Nucleus accumbens (tissue), 56 donors: Measurements from ENCODE around the gene PAIP1.
"Not testable (repeated sequence)": the region's sequence is repeated elsewhere in the genome, so short reads cannot be mapped to it uniquely, and the experiment has no call there.

Experiments used
- DNase-seq, 56 donors: peaks; one replicate each; lab custom pipeline; 2025; lab: John Stamatoyannopoulos, UW

The PAIP1 gene

DNA sequence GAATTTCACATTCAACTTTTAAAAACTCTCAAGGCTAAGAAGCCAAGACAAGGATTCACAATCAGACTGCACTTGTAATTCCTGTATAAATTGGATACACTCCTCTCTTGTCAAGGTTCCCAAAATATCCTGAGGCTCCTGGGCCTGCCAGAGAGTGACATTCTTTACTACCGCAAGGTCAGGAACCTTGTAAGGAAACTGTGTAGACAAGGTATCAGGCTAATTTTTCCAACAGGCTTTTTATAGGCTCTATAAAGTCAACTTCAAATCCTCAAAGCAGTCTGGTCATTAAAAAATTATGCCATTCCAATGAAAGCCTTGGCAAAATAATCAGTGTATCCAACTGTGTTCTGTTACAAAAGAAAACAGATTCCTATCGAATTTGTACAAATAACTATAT is 15.5 kb upstream of the PAIP1 start:
- DNase-seq = no peak

- no peak for DNase-seq
Measured at GRCh38 chr5:43571237-43571636, 14.4 kb upstream of the PAIP1 start.

GRCh38 chr5:43570450-43571158 is 13.7 kb upstream of the PAIP1 start:
- DNase-seq = no peak

- no peak for DNase-seq
Measured at GRCh38 chr5:43569236-43569746, 12.4 kb upstream of the PAIP1 start.

DNA sequence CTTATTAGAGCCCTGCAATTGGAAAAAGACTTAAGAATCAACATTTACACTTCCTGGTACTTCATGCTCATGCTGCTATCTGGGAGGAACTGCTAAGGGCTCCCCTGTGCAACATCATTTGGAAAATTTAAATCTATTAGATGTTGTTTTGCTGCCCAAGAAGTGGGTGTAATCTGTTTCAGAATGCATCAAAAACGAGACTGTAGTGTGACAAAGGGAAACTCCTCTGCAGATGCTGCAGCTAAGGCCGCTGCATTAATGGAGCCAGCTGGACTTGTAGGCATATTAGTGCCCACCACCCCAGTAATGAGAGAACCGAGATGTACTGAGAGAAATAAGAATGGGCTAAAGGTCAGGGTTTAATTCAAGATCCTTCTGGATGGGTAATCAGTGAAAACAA is 11.1 kb upstream of the PAIP1 start:
- DNase-seq = no peak

- no peak for DNase-seq
Measured at GRCh38 chr5:43565043-43565442, 8.2 kb upstream of the PAIP1 start.

- DNase-seq = no peak
Measured at GRCh38 chr5:43564289-43564850, 7.5 kb upstream of the PAIP1 start.

DNA sequence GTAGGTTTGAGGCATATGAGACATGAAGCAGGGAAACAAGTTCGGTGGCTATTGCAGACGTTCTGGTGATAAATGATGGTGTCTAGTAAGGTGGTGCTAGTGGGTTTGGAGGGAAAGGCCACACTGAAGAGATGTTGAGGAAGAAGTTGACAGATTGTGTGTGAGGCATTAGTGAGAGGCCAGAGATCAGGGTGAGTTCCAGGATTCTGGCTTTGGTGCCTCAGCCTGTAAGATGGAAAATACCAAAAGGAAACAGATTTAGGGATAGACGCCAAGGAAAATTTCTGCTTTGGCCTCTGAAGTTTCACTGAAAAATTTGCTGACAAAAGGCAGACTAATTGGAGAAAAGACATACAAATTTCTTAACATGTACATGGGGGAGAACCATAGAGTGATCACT is 6.4 kb upstream of the PAIP1 start:
- no peak for DNase-seq

DNA sequence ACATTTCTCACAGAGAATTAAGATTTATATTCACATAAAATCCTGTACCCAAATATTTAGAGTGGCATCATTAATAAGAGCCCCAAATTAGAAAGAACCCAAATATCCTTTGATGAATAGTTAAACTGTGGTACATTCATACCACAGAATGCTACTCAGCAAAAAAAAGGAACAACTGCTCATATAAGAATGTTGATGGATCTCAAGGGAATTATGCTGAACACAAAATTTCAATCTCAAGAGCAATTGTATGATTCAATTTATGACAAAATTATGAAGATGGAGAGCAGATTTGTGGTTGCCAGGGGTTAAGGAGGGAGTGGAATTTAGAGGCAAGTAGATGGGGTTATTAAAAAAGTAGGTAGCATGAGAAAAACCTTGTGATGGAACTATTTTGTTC is 4.5 kb upstream of the PAIP1 start:
- no peak for DNase-seq

DNA sequence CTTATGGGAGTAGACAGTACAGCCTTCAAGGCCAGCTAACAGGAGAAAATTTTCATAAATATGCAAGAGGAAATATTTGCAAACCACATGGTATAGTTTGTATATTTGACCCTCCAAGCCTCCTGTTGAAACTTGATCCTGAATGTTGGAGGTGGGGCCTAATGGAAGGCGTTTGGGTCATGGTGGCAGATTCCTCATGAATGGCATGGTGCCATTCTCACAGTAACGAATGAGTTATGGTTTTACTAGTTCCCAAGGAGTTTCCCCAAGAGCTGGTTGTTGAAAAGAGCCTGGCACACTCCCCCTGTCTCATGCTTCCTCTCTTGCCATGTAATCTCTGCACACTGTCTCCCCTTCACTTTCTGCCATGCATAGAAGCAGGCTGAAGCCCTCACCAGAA is 3.3 kb upstream of the PAIP1 start:
- DNase-seq = no peak

DNA sequence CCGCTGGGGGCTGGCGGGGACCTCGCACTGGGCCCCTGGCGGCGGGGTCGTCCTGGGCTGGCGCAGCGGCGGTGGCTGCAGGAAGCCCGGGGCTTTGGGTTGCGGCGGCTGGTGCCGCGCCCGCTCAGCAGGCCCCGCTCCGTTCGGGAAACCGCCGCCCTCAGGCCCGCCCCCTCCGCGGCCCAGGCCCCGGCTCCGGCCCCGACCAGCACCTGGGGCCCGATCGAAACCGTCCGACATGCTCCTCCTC is 345 bp downstream of the PAIP1 start:
- not testable (repeated sequence) for DNase-seq

DNA sequence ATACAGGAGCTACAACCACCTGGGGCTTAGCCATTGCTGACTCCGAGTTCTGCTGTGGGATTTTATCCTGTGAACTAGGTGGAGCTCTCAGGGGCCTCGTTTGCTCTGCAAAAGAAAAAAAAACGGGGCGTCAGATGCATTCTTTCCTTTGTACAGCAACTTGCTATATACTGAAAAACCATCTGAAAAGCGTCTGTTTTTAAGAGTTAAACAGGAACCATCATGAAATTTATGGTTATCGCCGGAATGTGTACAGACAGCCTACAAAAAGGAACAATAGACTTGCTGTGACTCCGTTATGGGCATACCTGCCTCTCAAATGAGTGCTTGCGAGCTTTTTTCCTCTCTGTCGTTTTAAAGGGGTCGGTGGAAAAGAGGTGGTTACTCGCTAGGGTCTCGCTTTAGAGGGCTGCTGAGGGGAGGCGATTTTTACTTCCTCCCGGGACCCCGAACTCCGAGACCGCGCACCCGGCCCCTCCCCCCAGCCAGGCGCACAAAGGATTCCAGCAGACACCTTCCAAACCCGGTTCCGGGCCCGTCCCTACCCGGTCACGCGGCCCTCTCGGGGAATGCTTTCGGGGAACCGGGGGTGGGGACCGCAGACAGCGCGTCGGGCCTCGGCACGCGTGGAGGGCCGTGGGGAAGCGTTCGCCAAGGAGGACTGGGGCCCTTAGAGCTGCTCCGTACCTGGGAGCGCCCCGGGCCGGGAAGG is 826 bp downstream of the PAIP1 start:
- DNase-seq = peak in 52 of 56 donors; percentile 2 to 72 (median 46)

GRCh38 chr5:43554497-43554896 is 2.4 kb downstream of the PAIP1 start:
- no peak for DNase-seq

DNA sequence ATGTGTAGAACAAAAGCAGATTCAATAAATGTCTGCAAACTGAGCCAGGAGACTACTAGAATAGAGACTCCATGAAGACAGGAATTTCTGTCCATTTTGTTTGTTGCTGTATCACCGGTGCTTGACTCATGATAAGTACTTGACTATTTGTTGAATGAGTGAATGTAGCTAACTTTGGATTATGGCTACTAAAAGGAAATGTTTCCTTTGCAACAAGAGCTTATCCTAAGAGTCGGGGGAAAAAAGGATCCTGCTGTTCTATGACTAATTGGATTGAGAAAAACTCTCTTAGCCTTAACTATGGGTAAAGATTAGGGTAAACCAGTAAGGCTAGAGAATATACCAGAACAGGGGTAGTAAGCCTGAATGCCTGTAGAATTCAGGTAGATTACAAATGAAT is 3.5 kb downstream of the PAIP1 start:
- no peak for DNase-seq

- DNase-seq = no peak
Measured at GRCh38 chr5:43551731-43552130, 5.1 kb downstream of the PAIP1 start.

DNA sequence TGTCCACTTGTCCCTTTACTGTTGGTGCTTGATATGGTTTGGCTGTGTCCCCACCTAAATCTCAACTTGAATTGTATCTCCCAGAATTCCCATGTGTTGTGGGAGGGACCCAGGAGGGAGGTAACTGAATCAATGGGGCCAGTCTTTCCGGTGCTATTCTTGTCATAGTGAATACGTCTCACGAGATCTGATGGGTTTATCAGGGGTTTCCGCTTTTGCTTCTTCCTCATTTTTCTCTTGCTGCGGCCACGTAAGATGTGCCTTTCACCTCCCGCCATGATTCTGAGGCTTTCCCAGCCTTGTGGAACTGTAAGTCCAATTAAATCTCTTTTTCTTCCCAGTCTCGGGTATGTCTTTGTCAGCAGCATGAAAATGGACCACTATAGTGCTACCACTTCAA is 7.6 kb downstream of the PAIP1 start:
- not testable (repeated sequence) for DNase-seq

GRCh38 chr5:43548358-43548757 is 8.5 kb downstream of the PAIP1 start:
- no peak for DNase-seq

DNA sequence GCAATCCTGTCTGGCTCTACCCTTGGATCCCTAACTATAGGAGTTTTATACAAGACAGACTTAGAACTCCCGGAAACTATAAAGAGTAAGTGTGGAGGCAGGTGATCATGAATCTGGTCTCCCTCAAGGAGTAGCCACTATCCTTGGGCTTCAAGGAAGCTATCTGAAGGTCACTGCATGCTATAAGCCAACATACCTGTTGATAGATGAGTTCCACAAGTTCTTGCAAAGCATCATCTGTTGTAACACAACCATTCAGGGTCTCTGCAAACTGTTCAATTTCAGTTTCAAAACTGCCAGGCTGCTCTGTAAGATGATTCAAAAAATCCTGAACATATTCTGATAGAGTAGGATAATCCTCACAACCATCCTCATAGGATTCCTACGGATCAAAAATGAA is 9.3 kb downstream of the PAIP1 start:
- no peak for DNase-seq

DNA sequence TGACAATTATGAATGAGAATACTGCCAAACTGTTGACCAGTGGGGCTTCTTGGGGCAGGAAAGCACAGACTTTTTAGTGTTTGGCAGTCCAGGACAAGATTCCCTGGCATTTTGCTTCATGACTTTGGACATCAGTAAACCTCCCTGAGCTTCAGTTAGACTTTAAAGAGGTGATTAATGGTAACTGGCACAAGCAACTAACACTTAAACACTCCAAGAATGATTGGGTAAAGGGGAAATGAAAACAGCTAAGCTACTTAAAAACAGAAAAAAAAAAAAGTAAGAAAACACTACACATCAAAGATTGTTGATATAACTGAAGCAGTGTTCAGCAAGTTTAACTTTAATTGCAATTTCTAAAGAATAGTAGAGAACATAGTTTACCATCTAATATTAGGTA is 13.4 kb downstream of the PAIP1 start:
- DNase-seq = no peak

DNA sequence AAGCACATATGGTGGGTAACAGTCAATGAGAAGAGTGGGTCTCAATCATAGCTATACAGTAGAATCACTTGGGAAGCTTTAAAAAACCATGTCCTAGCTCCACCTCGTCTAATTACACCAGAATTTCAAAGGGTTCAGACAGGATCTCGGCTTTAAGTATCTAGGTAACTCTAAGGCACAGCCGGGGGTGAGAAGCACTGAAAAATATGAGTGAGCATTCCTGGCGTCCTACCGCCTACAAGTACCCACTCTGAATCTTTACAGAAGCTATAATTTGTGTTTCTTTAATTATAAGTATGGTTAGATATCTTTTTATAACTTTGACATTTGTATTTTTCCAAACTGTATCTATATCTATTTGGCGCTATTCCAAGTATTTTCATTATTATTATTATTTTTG is 16.1 kb downstream of the PAIP1 start:
- DNase-seq = peak in 6 of 56 donors; percentile 3 to 16 (median 7)

DNA sequence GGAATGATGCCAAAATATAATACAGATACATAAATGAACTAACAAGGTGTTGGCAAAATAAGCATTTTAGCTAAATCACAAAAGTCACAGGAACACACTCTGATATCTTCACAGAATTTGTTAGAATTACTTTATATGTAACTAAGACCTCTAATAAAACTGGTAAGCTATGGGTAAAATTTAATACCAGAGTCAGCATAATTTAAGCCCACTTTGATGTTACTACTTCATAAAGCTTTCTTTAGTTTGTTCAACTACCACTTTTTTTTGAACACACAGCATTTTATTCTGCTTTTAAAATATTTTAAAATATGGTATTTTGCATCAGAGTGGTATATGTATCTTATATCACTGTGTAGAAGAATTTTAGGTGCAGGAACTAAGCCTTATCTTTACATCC is 19.9 kb downstream of the PAIP1 start:
- no peak for DNase-seq

- no peak for DNase-seq
Measured at GRCh38 chr5:43533646-43534045, 23.2 kb downstream of the PAIP1 start.
